NCI-H1105 treated with DMSO at 0.1 percent for 48 hours (cell line): ENCODE measurements around the gene HERC4.
"Not testable (repeated sequence)": the region's sequence is repeated elsewhere in the genome, so short reads cannot be mapped to it uniquely, and the experiment has no call there.

ENCODE experiments used
- DNase-seq: peaks from one replicate; lab custom pipeline; 2025; lab: John Stamatoyannopoulos, UW

HERC4 gene

DNA sequence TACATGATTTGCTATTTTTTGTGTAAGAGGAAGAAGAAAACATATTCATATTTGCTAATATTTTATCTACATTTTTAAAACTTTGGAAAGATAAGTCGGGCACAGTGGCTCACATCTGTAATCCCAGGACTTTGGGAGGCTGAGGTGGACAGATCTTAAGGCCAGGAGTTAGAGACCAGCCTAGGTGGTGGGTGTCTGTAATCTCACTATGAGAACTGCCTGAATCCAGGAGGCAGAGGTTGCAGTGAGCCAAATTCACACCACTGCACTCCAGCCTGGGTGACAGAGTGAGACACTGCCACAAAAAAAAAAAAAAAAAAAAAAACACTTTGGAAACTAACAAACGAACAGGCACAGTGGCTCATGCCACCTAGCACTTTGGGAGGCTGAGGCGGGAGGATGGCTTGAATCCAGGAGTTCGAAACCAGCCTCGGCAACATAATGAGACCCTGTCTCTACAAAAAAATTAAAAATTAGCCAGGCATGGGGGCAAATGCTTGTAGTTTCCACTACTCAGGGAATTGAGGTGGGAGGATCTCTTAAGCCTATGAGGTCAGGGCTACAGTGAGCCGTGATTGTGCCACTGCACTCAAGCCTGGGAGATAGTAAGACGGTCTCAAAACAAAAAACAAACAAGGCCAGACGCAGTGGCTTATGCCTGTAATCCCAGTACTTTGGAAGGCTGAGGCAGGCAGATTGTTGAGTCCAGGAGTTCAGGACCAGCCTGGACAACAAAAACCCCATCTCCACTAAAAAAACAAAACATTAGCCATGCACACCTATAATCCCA is 25.6 kb downstream of the HERC4 start:
- no peak for DNase-seq

DNA sequence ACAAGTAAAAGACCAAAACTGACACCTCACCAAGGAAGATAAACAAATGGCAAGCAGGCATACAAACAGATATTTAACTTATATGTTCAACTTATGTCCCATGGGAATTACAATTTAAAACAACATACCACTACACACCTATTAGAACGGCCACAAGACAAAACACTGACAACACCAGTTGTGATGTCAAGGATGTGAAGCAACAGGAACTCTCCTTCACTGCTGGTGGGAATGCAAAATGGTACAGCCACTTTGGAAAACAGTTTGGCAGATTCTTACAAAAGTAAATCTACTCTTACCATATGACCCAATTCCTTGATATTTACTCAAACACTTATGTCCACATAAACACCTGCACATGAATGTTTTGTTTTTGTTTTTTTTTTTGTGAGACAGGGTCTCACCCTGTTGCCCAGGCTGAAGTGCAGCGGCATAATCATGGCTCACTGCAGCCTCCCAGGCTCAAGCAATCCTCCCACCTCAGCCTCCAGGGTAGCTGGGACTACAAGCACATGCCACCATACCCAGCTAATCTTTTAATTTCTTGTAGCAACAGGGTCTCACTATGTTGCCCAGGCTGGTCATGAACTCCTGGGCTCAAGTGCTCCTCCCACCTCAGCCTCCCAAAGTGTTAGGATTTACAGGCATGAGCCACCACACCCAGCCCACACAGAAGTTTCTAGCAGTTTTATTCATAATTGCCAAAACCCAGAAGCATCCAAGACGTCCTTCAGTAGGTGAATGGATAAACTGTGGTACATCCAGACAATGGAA is 27.3 kb downstream of the HERC4 start:
- no peak for DNase-seq

DNA sequence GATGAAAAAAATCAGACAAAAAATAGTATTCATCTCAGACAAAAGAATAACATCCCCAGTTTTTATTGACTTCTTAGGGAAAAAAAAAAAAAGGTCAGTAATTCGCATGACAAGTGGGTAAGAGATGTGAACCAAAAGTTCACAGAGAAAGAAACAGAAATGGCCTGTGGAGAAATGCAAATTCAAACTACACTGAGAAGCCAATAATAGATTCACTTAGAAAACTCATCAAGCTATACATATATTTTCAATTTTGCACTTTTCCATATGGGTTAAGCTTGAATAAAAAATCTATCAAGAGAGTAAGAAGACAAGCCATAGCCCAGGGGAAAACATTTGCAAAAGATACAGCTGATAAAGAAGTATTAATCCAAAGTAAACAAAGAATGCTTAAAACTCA is 28.0 kb downstream of the HERC4 start:
- no peak for DNase-seq

DNA sequence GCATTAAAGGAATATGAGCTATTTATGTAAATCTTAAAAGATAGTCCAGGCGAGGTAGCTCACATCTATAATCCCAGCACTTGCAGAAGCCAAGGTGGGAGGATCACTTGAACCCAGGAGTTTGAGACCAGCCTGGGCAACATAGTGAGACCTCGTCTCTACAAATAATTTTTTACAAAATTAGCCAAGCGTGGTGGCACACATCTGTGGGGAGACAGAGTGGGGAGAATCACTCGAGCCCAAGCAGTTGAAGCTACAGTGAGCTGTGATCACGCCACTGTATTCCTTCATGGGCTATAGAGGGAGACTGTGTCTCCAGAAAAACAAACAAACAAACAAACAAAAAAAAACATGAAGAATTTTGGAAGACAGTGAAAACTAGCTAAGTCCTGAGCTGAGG is 28.4 kb downstream of the HERC4 start:
- no peak for DNase-seq

DNA sequence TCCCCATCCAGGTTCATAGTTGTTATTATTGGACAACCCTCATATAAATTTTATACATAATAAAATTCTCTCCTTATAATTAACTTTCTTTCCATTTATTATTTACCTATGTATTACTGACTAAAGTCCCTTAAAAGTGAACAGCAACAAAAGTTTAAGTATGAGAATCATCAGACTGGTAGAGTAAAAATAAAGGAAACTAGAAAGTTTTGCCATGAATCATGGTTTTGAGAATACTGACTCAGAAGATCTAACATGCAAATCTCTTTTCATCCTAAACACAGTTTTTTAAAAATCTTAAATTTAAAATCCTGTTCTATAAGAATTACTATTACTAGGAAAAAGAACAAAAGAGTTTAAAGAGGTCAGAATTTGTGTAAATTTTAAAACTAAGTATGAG is 32.1 kb downstream of the HERC4 start:
- DNase-seq: no peak

DNA sequence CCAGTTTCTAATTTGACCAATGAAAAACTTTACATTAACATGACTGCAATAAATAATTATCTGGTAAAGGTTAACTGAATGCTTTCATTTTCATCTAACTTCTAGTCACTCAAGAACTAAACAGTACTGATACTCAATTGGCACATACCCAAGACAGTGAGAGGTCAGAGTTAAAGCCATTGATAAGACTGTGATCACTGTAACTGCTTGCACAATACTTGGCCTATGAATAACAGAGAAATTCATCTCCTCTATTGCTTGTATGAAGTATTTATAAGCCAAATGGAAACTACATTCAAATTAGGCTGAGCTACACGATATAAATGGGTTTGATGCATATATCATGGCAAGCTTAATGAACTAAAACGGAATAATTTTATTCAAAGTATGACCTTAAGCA is 43.0 kb downstream of the HERC4 start:
- DNase-seq: no peak

DNA sequence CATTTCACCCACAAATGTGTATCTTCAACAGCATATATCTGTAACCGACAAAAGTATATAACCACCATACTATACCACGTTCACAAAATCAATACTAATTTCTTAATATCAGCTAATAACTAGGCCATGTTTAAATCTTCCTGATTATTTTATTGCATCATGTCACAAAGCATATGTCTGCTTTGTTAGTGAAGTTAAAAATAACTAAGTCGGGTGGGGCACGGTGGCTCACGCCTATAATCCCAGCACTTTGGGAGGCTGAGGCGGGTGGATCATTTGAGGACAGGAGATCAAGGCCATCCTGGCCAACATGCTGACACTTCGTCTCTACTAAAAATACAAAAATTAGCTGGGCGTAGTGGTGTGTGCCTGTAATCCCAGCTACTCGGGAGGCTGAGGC is 47.7 kb downstream of the HERC4 start:
- DNase-seq: no peak

DNA sequence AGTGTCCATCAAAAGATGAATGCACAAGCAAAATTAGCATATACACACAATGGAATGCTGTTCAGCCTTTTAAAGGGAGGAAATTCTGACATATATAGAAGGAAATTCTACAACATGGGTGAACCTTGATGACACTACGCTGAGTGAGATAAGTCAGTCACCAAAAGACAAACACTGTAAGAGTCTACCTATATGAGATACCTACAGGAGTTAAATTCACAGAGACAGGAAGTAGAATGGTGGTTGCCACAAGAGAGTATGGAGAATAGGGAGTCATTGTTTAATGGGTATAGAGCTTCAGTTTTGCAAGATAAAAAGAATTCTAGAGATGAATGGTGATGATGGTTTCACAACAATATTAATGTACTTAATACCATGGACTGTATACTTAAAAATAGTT is 51.8 kb downstream of the HERC4 start:
- no peak for DNase-seq

DNA sequence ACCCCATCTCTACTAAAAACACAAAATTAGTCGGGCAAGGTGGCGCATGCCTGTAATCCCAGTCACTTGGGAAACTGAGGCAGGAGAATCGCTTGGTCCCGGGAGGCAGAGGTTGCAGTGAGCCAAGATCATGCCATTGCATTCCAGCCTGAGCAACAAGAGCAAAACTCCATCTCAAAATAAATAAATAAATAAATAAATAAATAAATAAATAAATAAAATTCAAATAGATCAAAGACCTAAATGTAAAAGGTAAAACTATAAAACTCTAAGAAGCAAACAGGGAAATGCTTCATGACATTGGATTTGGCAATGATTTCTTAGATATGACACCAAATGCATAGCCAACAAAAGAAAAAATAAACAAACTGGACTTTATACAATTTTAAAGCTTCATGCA is 52.8 kb downstream of the HERC4 start:
- DNase-seq: not testable (repeated sequence)

DNA sequence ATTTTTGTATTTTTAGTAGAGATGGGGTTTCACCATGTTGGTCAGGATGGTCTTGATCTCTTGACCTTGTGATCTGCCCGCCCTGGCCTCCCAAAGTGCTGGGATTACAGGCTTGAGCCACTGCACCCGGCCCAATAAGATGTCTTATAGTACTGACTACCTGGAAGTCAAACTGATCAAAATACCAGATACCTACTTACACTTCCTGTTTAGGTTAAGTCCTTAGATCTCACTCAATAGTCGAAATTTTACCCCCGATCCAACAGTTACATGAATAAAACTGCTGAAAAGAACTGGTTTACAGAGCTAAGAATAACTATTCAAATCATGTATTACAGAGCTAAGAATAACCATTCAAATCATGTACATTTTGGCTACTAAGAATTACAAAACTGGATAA is 58.6 kb downstream of the HERC4 start:
- not testable (repeated sequence) for DNase-seq

DNA sequence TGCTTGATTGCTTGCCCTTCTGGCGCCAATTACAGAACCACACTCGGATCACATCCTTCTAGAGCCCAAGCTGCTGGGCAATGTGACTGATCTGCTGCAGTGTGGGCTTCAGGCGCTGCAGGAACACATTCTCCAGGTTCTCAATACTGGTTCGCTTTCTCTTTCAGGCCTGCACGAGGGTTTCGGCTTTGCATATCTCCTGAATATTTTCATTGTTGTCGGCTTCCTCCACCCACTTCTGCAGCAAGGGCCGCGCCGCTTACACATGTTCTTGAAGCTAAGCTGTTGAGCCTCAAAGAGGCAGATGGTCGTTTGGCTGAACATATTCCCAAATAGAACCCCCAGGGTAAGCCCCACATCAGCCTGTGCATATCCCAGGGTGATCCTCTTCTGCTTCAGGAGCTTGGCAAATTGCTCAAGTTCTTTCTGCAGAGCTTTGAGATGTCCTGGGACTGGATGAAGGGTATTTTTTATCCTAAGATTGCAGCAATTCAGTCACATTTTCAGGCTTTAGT is 64.6 kb downstream of the HERC4 start:
- DNase-seq: no peak

DNA sequence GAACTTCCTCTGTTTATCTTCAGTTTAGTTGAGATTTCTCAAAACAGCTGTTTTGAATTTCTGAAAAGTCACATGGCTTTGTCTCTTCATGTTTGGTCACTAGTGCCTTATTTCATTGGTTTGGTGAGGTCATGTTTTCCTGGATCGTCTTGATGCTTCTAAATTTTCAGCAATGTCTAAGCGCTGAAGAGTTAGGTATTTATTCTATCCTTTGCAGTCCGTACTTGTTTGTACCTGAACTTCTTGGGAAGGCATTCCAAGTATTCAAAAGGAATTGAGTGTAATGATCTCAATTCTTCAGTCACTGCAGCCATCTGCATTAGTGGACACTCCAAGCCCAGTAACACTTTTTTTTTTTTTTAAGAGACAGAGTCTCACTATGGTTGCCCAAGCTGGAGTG is 67.7 kb downstream of the HERC4 start:
- DNase-seq: no peak

DNA sequence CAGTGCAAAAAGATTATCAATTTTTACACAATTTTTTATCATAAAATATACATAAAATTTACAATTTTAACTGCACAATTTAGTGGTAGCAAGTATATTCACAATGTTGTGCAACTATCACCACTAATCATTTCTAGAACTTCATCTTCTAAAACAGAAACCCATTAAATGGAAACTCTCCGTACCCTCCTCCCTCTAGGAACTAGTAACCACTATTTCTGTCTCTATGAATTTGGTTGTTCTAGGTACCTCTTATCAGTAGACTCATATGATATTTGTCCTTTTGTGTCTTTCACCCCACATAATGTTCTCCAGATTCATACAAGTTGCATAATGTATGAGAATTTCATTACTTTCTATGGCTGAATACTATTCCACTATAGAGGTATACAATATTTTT is 73.5 kb downstream of the HERC4 start:
- no peak for DNase-seq

DNA sequence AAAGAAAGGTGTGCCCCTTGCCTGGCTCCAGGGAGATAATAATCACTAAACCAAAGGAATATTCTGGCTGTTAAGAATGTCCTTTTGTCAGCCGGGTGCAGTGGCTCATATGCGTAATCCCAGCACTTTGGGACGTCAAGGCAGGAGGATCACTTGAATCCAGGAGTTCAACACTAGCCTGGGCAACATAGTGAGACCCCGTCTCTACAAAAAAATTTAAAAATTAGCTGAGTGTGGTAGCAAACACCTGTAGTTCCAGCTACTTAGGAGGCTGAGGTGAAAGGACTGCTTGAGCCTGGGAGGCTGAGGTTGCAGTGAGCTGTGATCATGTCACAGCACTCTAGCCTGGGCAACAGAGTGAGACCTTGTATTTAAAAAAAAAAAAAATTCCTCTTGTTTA is 74.1 kb downstream of the HERC4 start:
- no peak for DNase-seq

DNA sequence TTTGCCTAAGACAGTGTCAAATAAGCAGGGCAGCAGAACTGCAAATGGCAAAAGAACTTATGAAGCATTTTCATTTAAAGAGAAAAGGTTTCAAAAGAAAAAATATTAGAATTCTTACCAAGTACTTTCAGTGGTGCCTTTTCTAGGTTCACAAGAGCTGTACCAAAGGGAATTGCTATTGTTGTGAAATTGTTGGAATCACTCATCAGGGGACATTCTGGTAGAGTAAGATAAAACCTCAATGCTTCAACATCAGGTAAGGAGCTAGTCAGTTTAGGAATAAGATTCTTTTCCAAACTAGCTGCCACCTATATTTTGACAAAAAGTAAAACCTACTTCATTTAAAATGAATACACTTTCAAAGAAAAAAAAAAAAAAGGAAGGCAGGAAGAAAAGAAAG is 85.0 kb downstream of the HERC4 start:
- no peak for DNase-seq

DNA sequence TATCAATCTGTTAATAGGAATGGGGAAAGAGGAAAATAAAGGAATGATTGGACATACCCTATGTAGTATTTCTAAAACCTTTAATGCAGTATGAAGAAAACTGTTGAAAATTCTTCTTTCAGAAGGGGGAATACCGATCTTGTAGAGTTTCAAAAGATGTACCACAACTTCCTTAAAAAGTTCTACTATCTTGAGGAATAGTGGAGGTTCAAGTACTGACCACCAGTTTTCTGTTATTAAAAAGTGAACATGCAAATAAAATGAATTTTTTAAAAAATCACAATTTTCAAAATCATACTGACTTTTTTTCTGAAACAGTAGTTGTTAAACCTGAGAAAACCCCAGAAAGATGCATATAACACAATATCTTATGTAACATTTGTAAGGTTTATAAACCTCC is 86.5 kb downstream of the HERC4 start:
- DNase-seq: no peak

DNA sequence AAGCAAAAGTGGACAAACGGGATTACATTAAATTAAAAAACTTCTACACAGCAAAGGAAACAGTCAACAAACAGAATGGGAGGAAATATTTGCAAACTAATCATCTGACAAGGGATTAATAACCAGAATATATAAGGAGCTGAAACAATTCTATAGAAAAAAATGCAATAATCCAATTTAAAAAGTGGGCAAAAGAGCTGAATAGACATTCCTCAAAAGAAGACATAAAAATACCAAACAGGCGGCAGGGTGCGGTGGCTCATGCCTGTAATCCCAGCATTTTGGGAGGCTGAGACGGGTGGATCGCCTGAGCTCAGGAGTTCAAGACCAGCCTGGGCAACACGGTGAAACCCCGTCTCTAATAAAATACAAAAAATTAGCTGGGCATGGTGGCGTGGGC is 92.5 kb downstream of the HERC4 start:
- not testable (repeated sequence) for DNase-seq

DNA sequence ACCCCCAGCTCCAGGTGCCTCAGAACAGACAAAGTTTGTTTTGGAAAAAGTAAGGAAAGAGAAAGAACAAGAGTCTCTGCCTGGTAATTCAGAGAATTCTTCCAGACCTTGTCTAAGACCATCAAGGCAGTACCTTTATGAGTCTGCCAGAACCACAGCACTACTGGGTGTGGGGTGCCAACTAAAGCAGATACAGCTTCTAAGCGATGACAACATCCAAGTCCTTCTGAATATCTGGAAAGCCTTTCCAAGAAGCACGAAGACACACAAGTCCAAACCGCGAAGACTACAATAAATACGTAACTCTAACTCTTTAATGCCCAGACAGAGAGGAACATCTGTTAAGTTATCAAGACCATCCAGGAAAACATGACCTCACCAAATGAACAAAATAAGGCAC is 96.3 kb downstream of the HERC4 start:
- no peak for DNase-seq

DNA sequence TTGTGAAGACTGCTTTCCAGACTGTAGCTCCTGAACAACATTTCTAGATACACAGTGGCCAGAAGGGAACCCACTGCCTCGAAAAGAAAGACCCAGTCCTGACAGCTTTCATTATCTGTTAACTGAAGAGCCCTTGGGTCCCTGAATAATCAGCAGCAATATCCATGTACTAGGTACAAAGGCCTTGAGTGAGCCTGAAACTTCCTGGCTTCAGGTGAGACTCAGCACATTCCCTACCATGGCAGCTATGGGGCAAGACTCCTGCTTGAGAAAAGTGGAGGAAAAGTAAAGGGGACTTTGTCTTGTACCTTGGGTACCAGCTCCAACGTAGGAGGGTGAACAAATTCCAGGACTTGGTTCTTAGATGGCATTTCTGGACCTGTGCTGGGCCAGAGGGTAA is 97.8 kb downstream of the HERC4 start:
- no peak for DNase-seq

DNA sequence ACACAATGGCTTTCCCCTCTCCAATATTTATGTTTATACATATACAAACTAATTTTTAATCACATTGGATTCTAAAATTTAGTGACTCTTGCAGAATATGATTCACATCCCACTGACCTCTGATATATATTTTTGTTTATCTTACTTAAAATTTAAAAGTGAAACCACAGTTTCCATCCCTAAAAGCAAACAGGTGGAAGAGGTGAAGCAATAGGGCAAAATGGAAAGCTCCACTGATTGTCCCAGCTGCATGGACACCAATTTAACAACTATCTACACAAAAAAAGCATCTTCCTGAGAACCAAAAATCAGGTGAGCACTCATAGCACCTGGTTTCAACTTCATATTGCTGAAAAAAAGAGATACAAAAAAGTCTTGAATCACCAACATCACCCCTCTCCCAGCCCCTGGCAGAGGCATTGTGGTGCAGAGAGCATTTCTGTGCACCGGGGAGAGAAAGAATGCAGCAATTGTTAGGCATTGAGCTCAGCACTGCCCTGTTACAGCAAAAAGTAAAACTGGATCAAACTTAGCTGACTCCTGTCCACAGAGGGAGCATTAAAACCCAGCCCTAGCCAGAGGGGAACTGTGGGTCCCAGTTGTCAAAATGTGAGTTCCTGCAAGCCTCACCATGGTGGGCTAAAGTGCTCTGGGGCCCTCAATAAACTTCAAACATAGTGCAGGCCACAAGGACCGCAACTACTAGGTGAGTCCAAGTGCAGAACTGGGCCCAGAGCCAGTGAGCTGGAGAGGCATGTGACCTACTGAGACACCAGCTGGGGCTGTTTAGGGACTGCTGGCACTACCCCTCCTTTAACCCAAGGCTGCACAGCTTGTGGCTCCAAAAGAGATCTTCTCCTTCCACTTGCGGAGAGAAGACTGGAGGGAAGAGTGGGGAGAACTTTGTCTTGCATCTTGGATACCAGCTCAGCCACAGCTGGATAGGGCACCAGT is 98.5 kb downstream of the HERC4 start:
- no peak for DNase-seq

DNA sequence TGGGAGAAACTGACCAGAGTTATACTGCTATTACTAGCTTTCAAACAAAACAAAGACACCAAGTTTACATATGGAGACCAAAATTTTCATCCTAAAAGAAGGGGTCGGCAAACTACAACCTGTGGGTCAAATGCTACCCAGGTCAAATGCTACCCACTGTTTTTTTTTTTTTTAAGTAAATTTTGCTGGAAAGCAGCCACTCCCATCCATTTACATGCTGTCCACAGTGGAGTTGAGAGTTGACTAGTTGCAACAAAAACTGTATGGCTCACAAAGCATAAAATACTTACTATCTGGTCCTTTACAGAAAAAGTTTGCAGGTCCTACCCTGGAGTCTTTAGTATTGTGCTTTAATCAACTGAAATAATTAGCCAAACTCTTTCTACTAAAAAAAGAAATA is 99.2 kb downstream of the HERC4 start:
- no peak for DNase-seq

DNA sequence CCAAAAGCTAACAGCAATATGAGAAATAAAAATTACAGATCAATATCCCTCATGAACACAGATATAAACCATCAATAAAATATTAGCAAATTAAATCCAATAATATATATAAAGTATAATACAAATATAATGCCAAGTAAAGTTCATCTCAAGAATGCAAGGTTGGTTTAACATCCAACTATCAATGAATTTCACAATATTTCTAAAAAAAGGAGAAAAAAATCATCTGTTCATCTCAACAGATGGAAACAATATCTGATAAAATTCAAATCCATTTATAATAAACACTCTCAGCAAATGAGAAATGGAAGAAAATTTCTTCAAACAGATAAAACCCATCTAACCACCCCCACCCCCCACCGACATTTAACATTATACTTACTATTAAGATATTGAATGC is 103.8 kb downstream of the HERC4 start:
- no peak for DNase-seq
